ENCODE results near the gene PGBD4.

- TF ChIP-seq CTCF (IDR thresholded peaks at IDR 0.05; ENCODE audit: low read depth, low read length), result no peak
- TF ChIP-seq POLR2A (IDR thresholded peaks at IDR 0.05; ENCODE audit: extremely low read depth, insufficient read length), result no peak
Observed at GRCh38 chr15:34054081-34054707, 47.7 kb upstream of the PGBD4 start.

All from NB4 (cell line).